ENCODE results near the gene NR5A2.

The NR5A2 gene

GRCh38 chr1:200075938-200076546 lies 48.5 kb downstream of the NR5A2 start:
- Histone ChIP-seq H3K36me3 (ENCODE audit: insufficient read depth, low read length) (no peaks in the 10 kb centered on the region), H3K27me3 (ENCODE audit: control insufficient read depth, insufficient read depth, low read length) (peaks cover 8% of the 10 kb centered on the region), H3K9me3 (replicated peaks; ENCODE audit: low read length) (no peaks in the 10 kb centered on the region), H3K9ac (ENCODE audit: low read depth, low read length) (no peak overlapping the region), H3K4me3 (ENCODE audit: low read length) (peak overlapping the region; percentile 33), H3K4me1 (ENCODE audit: control insufficient read depth, insufficient read depth, low read length) (peaks cover 9% of the 10 kb centered on the region), H3K4me2 (ENCODE audit: low read length) (peak overlapping the region; percentile 67)

- peaks cover 2% of the 10 kb centered on the region for H3K27me3 ChIP-seq (ENCODE audit: control insufficient read depth, insufficient read depth, low read length)
- H3K9ac ChIP-seq (ENCODE audit: low read depth, low read length): no peak overlapping the region
- H3K9me3 ChIP-seq (replicated peaks; ENCODE audit: low read length): no peaks in the 10 kb centered on the region
- H3K36me3 ChIP-seq (ENCODE audit: insufficient read depth, low read length): no peaks in the 10 kb centered on the region
- H3K4me1 ChIP-seq (ENCODE audit: control insufficient read depth, insufficient read depth, low read length): peaks cover 22% of the 10 kb centered on the region
- H3K4me3 ChIP-seq (ENCODE audit: low read length): no peak overlapping the region
- no peak overlapping the region for H3K4me2 ChIP-seq (ENCODE audit: low read length)
Measured at GRCh38 chr1:200079232-200079940, 51.9 kb downstream of the NR5A2 start.

DNA sequence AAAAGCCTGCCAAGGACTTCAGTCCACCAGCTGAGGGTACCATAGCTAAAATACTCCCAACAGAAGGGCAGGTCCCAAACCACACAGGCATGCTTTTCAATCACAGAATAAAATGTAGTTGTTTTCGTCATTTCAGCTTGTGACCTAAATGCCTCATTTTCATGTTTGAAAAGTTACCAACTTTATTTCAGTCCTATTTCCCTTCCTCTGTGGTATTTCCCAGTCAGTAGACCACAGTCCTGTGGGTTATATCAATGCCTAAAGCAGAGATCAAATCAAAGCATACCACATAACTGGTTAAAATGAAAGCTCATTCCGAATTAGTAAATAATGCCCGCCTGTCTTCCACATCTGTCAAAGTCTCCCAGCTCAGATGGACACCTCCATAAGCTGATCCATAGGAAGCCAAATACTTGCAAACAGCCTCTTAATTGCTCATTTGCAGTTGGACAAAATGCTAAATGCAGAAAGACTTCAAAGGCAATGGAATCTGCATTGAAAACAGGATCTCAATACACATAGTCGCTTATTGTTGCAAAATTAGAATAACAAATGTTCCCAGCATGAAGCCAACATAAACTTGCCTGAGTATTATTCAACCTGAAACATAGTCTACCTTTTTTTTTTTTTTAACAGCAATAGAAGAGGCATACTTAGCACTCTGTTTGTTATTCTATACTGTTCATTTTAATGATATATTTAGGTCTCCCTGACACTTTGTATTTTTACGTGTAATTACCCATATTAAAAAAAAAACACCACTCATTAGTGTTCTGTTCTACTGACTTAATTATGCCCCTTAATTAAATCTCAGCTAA lies 53.9 kb downstream of the NR5A2 start:
- Histone ChIP-seq H3K4me1 (ENCODE audit: control insufficient read depth, insufficient read depth, low read length) (peaks cover 15% of the 10 kb centered on the region), H3K4me3 (ENCODE audit: low read length) (no peak overlapping the region), H3K9ac (ENCODE audit: low read depth, low read length) (no peak overlapping the region), H3K36me3 (ENCODE audit: insufficient read depth, low read length) (no peaks in the 10 kb centered on the region), H3K4me2 (ENCODE audit: low read length) (peak overlapping the region; percentile 50), H3K27me3 (ENCODE audit: control insufficient read depth, insufficient read depth, low read length) (peaks cover 7% of the 10 kb centered on the region), H3K9me3 (replicated peaks; ENCODE audit: low read length) (no peaks in the 10 kb centered on the region)

- no peaks in the 10 kb centered on the region for H3K36me3 ChIP-seq (ENCODE audit: insufficient read depth, low read length)
- no peak overlapping the region for H3K4me3 ChIP-seq (ENCODE audit: low read length)
- peaks cover 7% of the 10 kb centered on the region for H3K27me3 ChIP-seq (ENCODE audit: control insufficient read depth, insufficient read depth, low read length)
- no peak overlapping the region for H3K9ac ChIP-seq (ENCODE audit: low read depth, low read length)
- peaks cover 12% of the 10 kb centered on the region for H3K4me1 ChIP-seq (ENCODE audit: control insufficient read depth, insufficient read depth, low read length)
- H3K9me3 ChIP-seq (replicated peaks; ENCODE audit: low read length): no peaks in the 10 kb centered on the region
- H3K4me2 ChIP-seq (ENCODE audit: low read length): no peak overlapping the region
Measured at GRCh38 chr1:200081969-200082245, 54.4 kb downstream of the NR5A2 start.

DNA sequence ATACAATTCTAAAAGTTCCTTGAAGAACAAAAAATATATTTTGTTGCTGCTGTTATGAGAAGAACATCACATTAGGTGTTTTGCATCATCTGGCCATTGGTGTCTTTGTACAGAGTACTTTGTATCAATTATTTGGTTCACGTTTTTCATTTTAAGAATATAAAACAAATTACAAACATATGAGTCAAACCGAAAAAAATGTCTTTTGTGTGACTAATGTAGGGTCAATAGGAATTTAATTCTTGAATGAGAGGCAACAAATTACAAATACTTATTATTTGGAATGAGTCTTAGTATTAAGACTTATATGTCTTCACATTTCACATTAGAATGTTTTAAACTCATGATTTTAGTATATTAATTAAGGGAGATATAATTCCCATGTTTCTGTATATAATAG lies 54.8 kb downstream of the NR5A2 start:
- Histone ChIP-seq H3K9me3 (replicated peaks; ENCODE audit: low read length) (no peaks in the 10 kb centered on the region), H3K4me3 (ENCODE audit: low read length) (no peak overlapping the region), H3K9ac (ENCODE audit: low read depth, low read length) (no peak overlapping the region), H3K36me3 (ENCODE audit: insufficient read depth, low read length) (no peaks in the 10 kb centered on the region), H3K4me2 (ENCODE audit: low read length) (no peak overlapping the region), H3K27me3 (ENCODE audit: control insufficient read depth, insufficient read depth, low read length) (peaks cover 7% of the 10 kb centered on the region), H3K4me1 (ENCODE audit: control insufficient read depth, insufficient read depth, low read length) (peaks cover 12% of the 10 kb centered on the region)

GRCh38 chr1:200090252-200091159 lies 63.0 kb downstream of the NR5A2 start:
- peaks cover 10% of the 10 kb centered on the region for H3K27me3 ChIP-seq (ENCODE audit: control insufficient read depth, insufficient read depth, low read length)
- no peaks in the 10 kb centered on the region for H3K4me1 ChIP-seq (ENCODE audit: control insufficient read depth, insufficient read depth, low read length)
- H3K36me3 ChIP-seq (ENCODE audit: insufficient read depth, low read length): no peaks in the 10 kb centered on the region
- no peak overlapping the region for H3K9ac ChIP-seq (ENCODE audit: low read depth, low read length)
- H3K9me3 ChIP-seq (replicated peaks; ENCODE audit: low read length): no peaks in the 10 kb centered on the region
- H3K4me2 ChIP-seq (ENCODE audit: low read length): no peak overlapping the region
- no peak overlapping the region for H3K4me3 ChIP-seq (ENCODE audit: low read length)

DNA sequence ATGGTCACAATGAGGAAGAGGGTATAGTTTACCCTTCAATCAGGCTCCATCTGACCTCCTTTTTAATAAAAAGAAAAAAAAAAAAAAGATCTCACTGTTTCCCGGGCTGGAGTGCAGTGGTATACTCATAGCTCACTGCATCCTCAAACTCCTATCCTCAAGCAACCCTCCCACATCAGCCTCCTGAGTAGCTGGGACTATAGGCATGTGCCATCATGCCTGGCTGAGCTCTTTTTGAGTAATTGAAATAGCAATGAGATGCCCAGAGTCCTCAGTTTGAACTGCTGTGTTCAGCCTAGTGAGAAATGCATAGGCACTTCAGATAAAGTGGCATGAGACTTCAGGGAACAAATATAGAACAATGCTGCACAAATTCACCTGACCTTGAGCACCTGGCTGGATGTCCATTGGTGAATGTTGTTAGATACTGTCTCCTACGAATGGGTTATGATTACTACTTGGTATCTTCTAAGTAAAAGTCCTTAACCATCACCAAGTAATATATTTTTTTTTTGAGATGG lies 67.6 kb downstream of the NR5A2 start:
- Histone ChIP-seq H3K4me1 (ENCODE audit: control insufficient read depth, insufficient read depth, low read length) (peaks cover 5% of the 10 kb centered on the region), H3K27me3 (ENCODE audit: control insufficient read depth, insufficient read depth, low read length) (peaks cover 10% of the 10 kb centered on the region), H3K36me3 (ENCODE audit: insufficient read depth, low read length) (no peaks in the 10 kb centered on the region), H3K9ac (ENCODE audit: low read depth, low read length) (no peak overlapping the region), H3K4me3 (ENCODE audit: low read length) (no peak overlapping the region), H3K4me2 (ENCODE audit: low read length) (no peak overlapping the region), H3K9me3 (replicated peaks; ENCODE audit: low read length) (no peaks in the 10 kb centered on the region)

DNA sequence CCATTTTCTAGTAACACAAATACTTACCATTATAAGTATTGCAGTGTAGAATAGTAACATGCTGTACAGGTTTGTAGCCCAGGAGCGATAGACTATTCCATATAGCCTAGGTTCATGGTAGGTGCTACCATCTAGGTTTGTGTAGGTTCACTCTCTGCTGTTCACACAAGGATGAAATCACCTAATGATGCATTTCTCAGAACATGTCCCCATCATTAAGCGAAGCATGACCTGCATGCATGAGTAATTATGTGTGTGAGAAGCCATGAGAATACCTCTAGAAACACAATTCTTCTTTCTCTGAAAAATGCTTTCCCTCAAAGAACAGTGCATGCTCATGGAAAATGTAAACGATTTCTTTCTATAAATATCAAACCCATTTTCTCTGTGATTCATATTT lies 69.3 kb downstream of the NR5A2 start:
- peaks cover 5% of the 10 kb centered on the region for H3K4me1 ChIP-seq (ENCODE audit: control insufficient read depth, insufficient read depth, low read length)
- no peaks in the 10 kb centered on the region for H3K9me3 ChIP-seq (replicated peaks; ENCODE audit: low read length)
- H3K4me3 ChIP-seq (ENCODE audit: low read length): no peak overlapping the region
- no peak overlapping the region for H3K9ac ChIP-seq (ENCODE audit: low read depth, low read length)
- H3K36me3 ChIP-seq (ENCODE audit: insufficient read depth, low read length): no peaks in the 10 kb centered on the region
- no peak overlapping the region for H3K4me2 ChIP-seq (ENCODE audit: low read length)
- peaks cover 3% of the 10 kb centered on the region for H3K27me3 ChIP-seq (ENCODE audit: control insufficient read depth, insufficient read depth, low read length)

- Histone ChIP-seq H3K9ac (ENCODE audit: low read depth, low read length) (no peak overlapping the region), H3K4me3 (ENCODE audit: low read length) (no peak overlapping the region), H3K4me1 (ENCODE audit: control insufficient read depth, insufficient read depth, low read length) (peaks cover 5% of the 10 kb centered on the region), H3K36me3 (ENCODE audit: insufficient read depth, low read length) (no peaks in the 10 kb centered on the region), H3K9me3 (replicated peaks; ENCODE audit: low read length) (no peaks in the 10 kb centered on the region), H3K27me3 (ENCODE audit: control insufficient read depth, insufficient read depth, low read length) (no peaks in the 10 kb centered on the region), H3K4me2 (ENCODE audit: low read length) (no peak overlapping the region)
Measured at GRCh38 chr1:200099040-200099439, 71.5 kb downstream of the NR5A2 start.

DNA sequence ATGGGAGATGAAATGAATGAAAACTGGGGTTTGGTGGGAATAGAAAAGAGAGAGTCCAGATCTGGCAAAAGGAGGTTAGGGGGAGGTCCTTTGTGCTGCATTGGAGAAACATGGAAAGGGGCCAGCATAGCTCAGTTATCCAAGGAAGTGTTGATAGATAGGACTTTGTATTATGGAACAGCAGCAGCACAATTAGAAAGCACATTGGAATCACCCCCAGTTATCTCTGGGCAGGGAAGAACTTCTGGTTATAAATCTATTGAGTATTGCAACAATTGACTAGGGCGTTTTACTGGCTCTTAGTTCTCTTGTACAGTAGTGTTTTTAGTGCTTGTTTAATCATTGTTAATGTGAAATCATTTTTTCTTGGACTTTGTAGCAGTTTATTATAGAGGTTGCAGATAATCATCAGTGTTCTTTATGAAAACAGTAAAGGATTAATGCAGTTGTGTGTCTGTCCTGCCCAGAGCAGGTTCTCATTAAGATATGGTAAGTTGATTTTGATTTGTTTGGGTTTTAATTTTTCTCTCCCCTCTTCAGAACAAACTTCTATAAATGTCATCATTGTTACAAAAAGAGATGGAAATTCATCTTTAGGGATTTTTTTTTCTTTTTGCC lies 76.6 kb downstream of the NR5A2 start:
- Histone ChIP-seq H3K9me3 (replicated peaks; ENCODE audit: low read length) (no peaks in the 10 kb centered on the region), H3K4me3 (ENCODE audit: low read length) (no peak overlapping the region), H3K27me3 (ENCODE audit: control insufficient read depth, insufficient read depth, low read length) (peaks cover 2% of the 10 kb centered on the region), H3K36me3 (ENCODE audit: insufficient read depth, low read length) (no peaks in the 10 kb centered on the region), H3K4me1 (ENCODE audit: control insufficient read depth, insufficient read depth, low read length) (peaks cover 9% of the 10 kb centered on the region), H3K4me2 (ENCODE audit: low read length) (no peak overlapping the region), H3K9ac (ENCODE audit: low read depth, low read length) (no peak overlapping the region)
